GM23248 (cell line): Measurements from ENCODE around the gene STARD10.

Experiments used
- EZH2 ChIP-seq: fragments of 200-600 bp; sonication (generic); IDR thresholded peaks from 2 replicates; pipeline ENCODE4 v1.6.1; 2018; ENCODE audit warnings: antibody characterized with exemption, mild to moderate bottlenecking; ENCODE audit not compliant: insufficient read depth, poor library complexity, severe bottlenecking
- EZH2phosphoT487 ChIP-seq: fragments of 200-600 bp; sonication (generic); IDR thresholded peaks from 2 replicates; pipeline ENCODE4 v1.6.1; 2018; ENCODE audit warnings: antibody characterized with exemption, moderate library complexity, mild to moderate bottlenecking, low read depth; ENCODE audit not compliant: insufficient read depth

GRCh38 chr11:72829884-72830533, 36.2 kb upstream of the STARD10 start:
- TF ChIP-seq EZH2 (no peak), EZH2phosphoT487 (no peak)
